H9 (cell line): Measurements from ENCODE around the gene DNTT. TPM values are rescaled to one million over a fixed set of nuclear protein-coding genes. Genes with fewer than 3 reads are reported as not detected.

Source experiments
- DNase-seq: peaks from one replicate; pipeline ENCODE4 v3.0.0-alpha.2; 2017
- H2AFZ ChIP-seq: one replicate; pipeline ENCODE4 v1.6.1; 2013; ENCODE audit warnings: mild to moderate bottlenecking, low read length, control low read depth, moderate library complexity
- H2AK5ac ChIP-seq: 2 replicates; pipeline ENCODE4 v1.6.1; 2013; ENCODE audit warnings: low read length, control low read depth, mixed read lengths; ENCODE audit not compliant: insufficient read length
- H2BK120ac ChIP-seq: one replicate; pipeline ENCODE4 v1.6.1; 2013; ENCODE audit warnings: low read depth, mild to moderate bottlenecking, low read length, control low read depth, inconsistent platforms; ENCODE audit not compliant: poor library complexity, severe bottlenecking
- H2BK12ac ChIP-seq: 2 replicates; pipeline ENCODE4 v1.6.1; 2013; ENCODE audit warnings: low read length, control low read depth, mixed read lengths, low read depth; ENCODE audit not compliant: insufficient read length
- H2BK15ac ChIP-seq: 2 replicates; pipeline ENCODE4 v1.6.1; 2013; ENCODE audit warnings: low read depth, low read length, control low read depth
- H2BK20ac ChIP-seq: one replicate; pipeline ENCODE4 v1.6.1; 2013; ENCODE audit warnings: low read depth, mild to moderate bottlenecking, low read length, control low read depth, inconsistent platforms; ENCODE audit not compliant: poor library complexity, severe bottlenecking
- H2BK5ac ChIP-seq: 2 replicates; pipeline ENCODE4 v1.6.1; 2013; ENCODE audit warnings: low read length, control low read depth, mixed read lengths; ENCODE audit not compliant: insufficient read length
- H3K14ac ChIP-seq: 2 replicates; pipeline ENCODE4 v1.6.1; 2013; ENCODE audit warnings: low read length, control low read depth; ENCODE audit not compliant: insufficient read depth
- H3K18ac ChIP-seq: 2 replicates; pipeline ENCODE4 v1.6.1; 2013; ENCODE audit warnings: low read depth, mild to moderate bottlenecking, mixed read lengths, low read length, control low read depth; ENCODE audit not compliant: insufficient read length
- H3K23ac ChIP-seq: 2 replicates; pipeline ENCODE4 v1.6.1; 2013; ENCODE audit warnings: low read length, control low read depth, mixed read lengths, low read depth; ENCODE audit not compliant: insufficient read length
- H3K23me2 ChIP-seq: 2 replicates; pipeline ENCODE4 v1.6.1; 2013; ENCODE audit warnings: low read depth, mild to moderate bottlenecking, mixed read lengths, low read length, control low read depth; ENCODE audit not compliant: insufficient read length, poor library complexity, severe bottlenecking
- H3K27ac ChIP-seq: 2 replicates; pipeline ENCODE4 v1.5.1; 2013; ENCODE audit warnings: low read length, control low read depth, mixed read lengths, low read depth; ENCODE audit not compliant: insufficient read length
- H3K27me3 ChIP-seq: 2 replicates; pipeline ENCODE4 v1.6.1; 2013; ENCODE audit warnings: low read length, control low read depth, inconsistent platforms; ENCODE audit not compliant: insufficient read depth
- H3K4ac ChIP-seq: 2 replicates; pipeline ENCODE4 v1.6.1; 2013; ENCODE audit warnings: low read depth, mild to moderate bottlenecking, control low read depth, inconsistent platforms, low read length, moderate library complexity
- H3K4me1 ChIP-seq: 2 replicates; pipeline ENCODE4 v1.6.1; 2013; ENCODE audit warnings: low read length, control low read depth, inconsistent platforms; ENCODE audit not compliant: insufficient read depth
- H3K4me2 ChIP-seq: 2 replicates; pipeline ENCODE4 v1.6.1; 2013; ENCODE audit warnings: low read length, control low read depth, mixed read lengths; ENCODE audit not compliant: insufficient read length, insufficient read depth
- H3K56ac ChIP-seq: 2 replicates; pipeline ENCODE4 v1.6.1; 2013; ENCODE audit warnings: low read depth, mild to moderate bottlenecking, mixed read lengths, low read length, control low read depth; ENCODE audit not compliant: insufficient read length
- H3K79me1 ChIP-seq: 2 replicates; pipeline ENCODE4 v1.6.1; 2013; ENCODE audit warnings: low read depth, mild to moderate bottlenecking, moderate library complexity, low read length, control low read depth, inconsistent platforms; ENCODE audit not compliant: insufficient read depth, poor library complexity, severe bottlenecking
- H3K79me2 ChIP-seq: 2 replicates; pipeline ENCODE4 v1.6.1; 2013; ENCODE audit warnings: low read length, control low read depth, inconsistent platforms; ENCODE audit not compliant: insufficient read depth
- H3K9ac ChIP-seq: 2 replicates; pipeline ENCODE4 v1.6.1; 2013; ENCODE audit warnings: low read length, control low read depth, mixed read lengths; ENCODE audit not compliant: insufficient read length; ENCODE audit errors: extremely low read depth
- H3K9me3 ChIP-seq: one replicate; pipeline ENCODE4 v1.6.1; 2013; ENCODE audit warnings: low read depth, low read length, inconsistent platforms; ENCODE audit not compliant: control insufficient read depth
- H3T11ph ChIP-seq: one replicate; pipeline ENCODE4 v1.6.1; 2013; ENCODE audit warnings: mild to moderate bottlenecking, low read length, control low read depth, inconsistent platforms
- H4K20me1 ChIP-seq: one replicate; pipeline ENCODE4 v1.6.1; 2013; ENCODE audit not compliant: control insufficient read depth, insufficient read length, insufficient read depth
- H4K5ac ChIP-seq: 2 replicates; pipeline ENCODE4 v1.6.1; 2013; ENCODE audit warnings: low read depth, mild to moderate bottlenecking, mixed read lengths, low read length, control low read depth; ENCODE audit not compliant: insufficient read length
- H4K8ac ChIP-seq: replicated peaks from 2 replicates; pipeline ENCODE4 v1.6.1; 2013; ENCODE audit warnings: low read length, control low read depth, mixed read lengths, low read depth; ENCODE audit not compliant: insufficient read length
- H4K91ac ChIP-seq: 2 replicates; pipeline ENCODE4 v1.6.1; 2013; ENCODE audit warnings: low read depth, mild to moderate bottlenecking, moderate library complexity, mixed read lengths, low read length, control low read depth; ENCODE audit not compliant: insufficient read length
- H3K27ac Mint-ChIP-seq, 3 experiments: 2 replicates in 2 of 3; 3 replicates in 1 of 3; pipeline ENCODE4 v1.8.0; 2020 to 2021; ENCODE audit warnings: mixed read lengths in 3 of 3, mild to moderate bottlenecking in 1 of 3, moderate library complexity in 1 of 3
- H3K27me3 Mint-ChIP-seq: 2 replicates; pipeline ENCODE4 v1.8.0; 2021; ENCODE audit warnings: low read depth, mild to moderate bottlenecking, moderate library complexity, mixed read lengths
- H3K36me3 Mint-ChIP-seq, 3 experiments: 2 replicates in 2 of 3; 3 replicates in 1 of 3; pipeline ENCODE4 v1.8.0; 2020 to 2021; ENCODE audit warnings: low read depth in 3 of 3, mixed read lengths in 3 of 3; ENCODE audit not compliant: insufficient read depth in 1 of 3
- H3K4me1 Mint-ChIP-seq, 2 experiments: 2 replicates each; pipeline ENCODE4 v1.8.0; 2020; ENCODE audit warnings: mixed read lengths in 2 of 2
- H3K4me3 Mint-ChIP-seq, 2 experiments: 2 replicates in 1 of 2; 3 replicates in 1 of 2; pipeline ENCODE4 v1.8.0; 2020 to 2021; ENCODE audit warnings: mild to moderate bottlenecking in 2 of 2, mixed read lengths in 2 of 2, moderate library complexity in 1 of 2
- H3K9me3 Mint-ChIP-seq, 2 experiments: 2 replicates in 1 of 2; 3 replicates in 1 of 2; pipeline ENCODE4 v1.8.0; 2020; ENCODE audit warnings: mild to moderate bottlenecking in 2 of 2, mixed read lengths in 2 of 2, moderate library complexity in 1 of 2
- WGBS: extraction: QIAGEN DNeasy Blood & Tissue Kit; methylation state at CpG from one replicate; pipeline ENCODE4 v1.1.7; 2013; ENCODE audit warnings: missing lambda C conversion rate, low lambda C conversion rate, mixed read lengths; ENCODE audit not compliant: insufficient read length; ENCODE audit errors: extremely low coverage; 5-methylcytosine and 5-hydroxymethylcytosine counted together
- total RNA-seq: library from RNA; stranded (reverse); gene quantifications from 2 replicates; pipeline ENCODE4 v1.2.1, GENCODE V29; 2021
- TF ChIP-seq, protein P1 (sequence below): fragments of 200-600 bp; sonication (generic); conservative IDR thresholded peaks from 3 replicates; pipeline ENCODE4 v1.8.0; 2021; ENCODE audit warnings: antibody characterized with exemption, mild to moderate bottlenecking

DNTT gene
- total RNA-seq, 1 experiment from 2014 or later, result not detected

DNA sequence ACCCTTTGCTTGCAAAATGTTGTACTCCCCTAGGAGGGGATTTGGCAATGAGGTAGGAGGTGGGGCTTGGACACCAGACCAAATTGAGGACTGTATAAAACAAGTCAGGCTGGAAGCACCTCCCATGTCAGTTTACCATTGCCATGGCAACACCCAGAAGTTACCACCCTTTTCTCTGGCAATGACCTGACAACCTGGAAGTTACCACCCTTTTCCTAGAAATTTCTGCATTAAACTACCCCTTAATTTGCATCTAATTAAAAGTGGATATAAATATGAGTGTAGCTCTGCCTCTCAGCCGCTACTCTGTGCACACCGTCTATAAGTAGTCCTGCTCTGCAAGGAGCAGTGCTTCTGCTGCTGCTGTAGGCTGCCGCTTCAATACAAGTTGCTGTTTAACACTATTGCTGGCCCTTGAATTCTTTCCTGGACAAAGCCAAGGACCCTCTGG is 25.0 kb upstream of the DNTT start:
- Histone ChIP-seq H3K4me1 (no peaks in the 10 kb centered on the region), H4K5ac (no peak overlapping the region), H3K9me3 (no peaks in the 10 kb centered on the region), H4K20me1 (no peaks in the 10 kb centered on the region), H4K91ac (no peak overlapping the region), H3K23me2 (no peaks in the 10 kb centered on the region), H4K8ac (no peak overlapping the region), H3K4ac (no peak overlapping the region), H2AFZ (no peak overlapping the region), H2AK5ac (no peak overlapping the region), H3K9ac (no peak overlapping the region), H3K23ac (no peak overlapping the region), H2BK5ac (no peak overlapping the region), H3K18ac (no peak overlapping the region), H3K79me2 (no peaks in the 10 kb centered on the region), H3T11ph (no peak overlapping the region), H2BK20ac (no peak overlapping the region), H2BK12ac (no peak overlapping the region), H3K27ac (no peak overlapping the region), H3K4me2 (no peak overlapping the region), H3K27me3 (no peaks in the 10 kb centered on the region), H3K79me1 (no peaks in the 10 kb centered on the region), H3K14ac (no peak overlapping the region), H2BK15ac (no peak overlapping the region), H2BK120ac (no peak overlapping the region), H3K56ac (no peak overlapping the region)
- DNase-seq, result no peak
- WGBS, result no CpG with 5 or more reads among the region's 3 CpGs
- no peaks in the 10 kb centered on the region for H3K36me3 Mint-ChIP-seq
- no peak overlapping the region for H3K27ac Mint-ChIP-seq
- no peaks in the 10 kb centered on the region for H3K27me3 Mint-ChIP-seq
- TF ChIP-seq, protein P1, sequence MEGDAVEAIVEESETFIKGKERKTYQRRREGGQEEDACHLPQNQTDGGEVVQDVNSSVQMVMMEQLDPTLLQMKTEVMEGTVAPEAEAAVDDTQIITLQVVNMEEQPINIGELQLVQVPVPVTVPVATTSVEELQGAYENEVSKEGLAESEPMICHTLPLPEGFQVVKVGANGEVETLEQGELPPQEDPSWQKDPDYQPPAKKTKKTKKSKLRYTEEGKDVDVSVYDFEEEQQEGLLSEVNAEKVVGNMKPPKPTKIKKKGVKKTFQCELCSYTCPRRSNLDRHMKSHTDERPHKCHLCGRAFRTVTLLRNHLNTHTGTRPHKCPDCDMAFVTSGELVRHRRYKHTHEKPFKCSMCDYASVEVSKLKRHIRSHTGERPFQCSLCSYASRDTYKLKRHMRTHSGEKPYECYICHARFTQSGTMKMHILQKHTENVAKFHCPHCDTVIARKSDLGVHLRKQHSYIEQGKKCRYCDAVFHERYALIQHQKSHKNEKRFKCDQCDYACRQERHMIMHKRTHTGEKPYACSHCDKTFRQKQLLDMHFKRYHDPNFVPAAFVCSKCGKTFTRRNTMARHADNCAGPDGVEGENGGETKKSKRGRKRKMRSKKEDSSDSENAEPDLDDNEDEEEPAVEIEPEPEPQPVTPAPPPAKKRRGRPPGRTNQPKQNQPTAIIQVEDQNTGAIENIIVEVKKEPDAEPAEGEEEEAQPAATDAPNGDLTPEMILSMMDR, result no peak
- no peaks in the 10 kb centered on the region; a peak in 1 of 5 replicates for H3K9me3 Mint-ChIP-seq
- no peak overlapping the region for H3K4me3 Mint-ChIP-seq
- no peaks in the 10 kb centered on the region for H3K4me1 Mint-ChIP-seq
